Stimulated activated CD4-positive, alpha-beta T cell treated with anti-CD3 and anti-CD28 coated beads, Interleukin-15, amount 100 ng/mL, for 1 hour (primary cell): ENCODE measurements around the gene BCAT1.

Source experiments
- DNase-seq, 2 donors: peaks; one replicate each; pipeline ENCODE4 v3.0.0-alpha.2; 2020; ENCODE audit warnings: low read depth in 1 of 2, low spot score in 1 of 2

The BCAT1 gene

GRCh38 chr12:24770821-24771220 is 178.1 kb downstream of the BCAT1 start:
- DNase-seq = no peak

DNA sequence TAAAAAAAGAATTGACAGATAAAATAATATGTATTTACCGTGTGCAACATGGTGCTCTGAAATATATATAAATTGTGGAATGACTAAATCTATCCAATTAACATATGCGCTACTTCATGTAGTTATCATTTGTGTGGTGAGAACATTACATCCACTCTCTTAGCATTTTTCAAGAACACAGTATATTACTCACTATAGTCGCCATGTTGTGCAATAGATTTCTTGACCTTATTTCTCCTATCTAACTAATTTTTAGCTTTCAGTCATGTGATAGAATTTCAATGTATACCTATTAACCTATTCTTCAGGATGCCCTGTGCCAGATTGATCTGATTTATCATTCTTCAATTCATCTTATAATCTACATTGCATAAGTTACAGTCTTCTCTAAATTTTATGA is 178.6 kb downstream of the BCAT1 start:
- no peak for DNase-seq

- no peak for DNase-seq
These were observed 179.2 kb downstream of the BCAT1 start for GRCh38 chr12:24769682-24770081.

GRCh38 chr12:24768415-24768814 is 180.5 kb downstream of the BCAT1 start:
- DNase-seq = no peak

DNA sequence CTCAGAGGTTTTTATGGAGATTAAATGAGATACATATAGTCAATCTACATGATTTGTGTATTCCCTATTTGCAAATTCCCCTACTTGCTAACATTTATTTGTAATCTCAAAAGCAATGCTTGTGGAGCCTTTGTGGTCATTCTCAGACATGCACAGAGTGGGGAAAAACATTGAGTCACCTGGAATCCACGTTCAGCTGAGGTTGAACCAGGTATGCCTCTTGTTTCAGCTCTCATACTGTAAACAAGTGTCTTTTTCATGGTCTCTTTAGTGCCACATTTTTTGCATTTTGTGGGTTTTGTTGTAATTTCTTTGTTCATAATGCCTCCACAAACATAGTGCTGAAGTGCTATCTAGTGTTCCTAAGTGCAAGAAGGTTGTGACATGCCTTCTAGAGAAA is 181.9 kb downstream of the BCAT1 start:
- DNase-seq = no peak

GRCh38 chr12:24764712-24765111 is 184.2 kb downstream of the BCAT1 start:
- no peak for DNase-seq

- no peak for DNase-seq
These were observed 188.1 kb downstream of the BCAT1 start for GRCh38 chr12:24760606-24761378.

DNA sequence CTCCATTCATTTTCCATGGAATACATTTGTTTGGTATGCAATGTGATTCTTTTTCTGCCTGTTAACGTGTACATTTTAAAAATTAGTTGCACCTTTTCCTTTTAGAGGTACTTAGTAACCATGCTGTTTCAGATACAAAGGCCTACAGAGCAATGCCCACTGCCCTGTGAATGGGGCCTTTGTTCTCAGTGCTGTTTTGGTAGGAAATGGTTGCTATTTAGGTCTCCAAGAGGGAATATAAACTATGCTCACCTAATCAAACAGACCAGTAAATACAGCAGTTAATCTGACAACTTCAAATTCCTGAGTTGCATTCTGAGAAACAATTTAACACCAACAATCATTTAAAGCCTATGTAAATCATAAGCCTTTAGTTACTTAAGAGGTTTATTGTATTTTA is 188.7 kb downstream of the BCAT1 start:
- no peak for DNase-seq
